Measurements from ENCODE around the gene EPB41L5. TPM values are rescaled to one million over a fixed set of nuclear protein-coding genes. Genes with fewer than 3 reads are reported as not detected.

Gene EPB41L5
- total RNA-seq: 10 to 100 TPM; 44.9 to 51.0 TPM
- polyA plus RNA-seq (2013, experiment 1 of 2): 30.2 TPM
- polyA plus RNA-seq (2013, experiment 2 of 2): 32.9 TPM
- long read RNA-seq, experiment 1, partial matches to known transcripts: 1 of 14 reads
- long read RNA-seq, experiment 1, other reads (novel, unspliced or antisense): 10 of 14 reads
- long read RNA-seq, experiment 2, full-length matches to known transcripts: 78 of 111 reads
- long read RNA-seq, experiment 2, partial matches to known transcripts: 25 of 111 reads
- long read RNA-seq, experiment 2, other reads (novel, unspliced or antisense): 8 of 111 reads
- long read RNA-seq, experiment 3, full-length matches to known transcripts: 159 of 177 reads
- long read RNA-seq, experiment 3, partial matches to known transcripts: 6 of 177 reads
- long read RNA-seq, experiment 3, other reads (novel, unspliced or antisense): 12 of 177 reads
- long read RNA-seq, experiment 4, transcript EPB41L5-202 (17 exons, 1,777 nt): major isoform, 50 of 62 reads
- long read RNA-seq, experiment 4, partial matches to known transcripts: 8 of 62 reads
- long read RNA-seq, experiment 4, other reads (novel, unspliced or antisense): 4 of 62 reads

- TF ChIP-seq, protein P1, sequence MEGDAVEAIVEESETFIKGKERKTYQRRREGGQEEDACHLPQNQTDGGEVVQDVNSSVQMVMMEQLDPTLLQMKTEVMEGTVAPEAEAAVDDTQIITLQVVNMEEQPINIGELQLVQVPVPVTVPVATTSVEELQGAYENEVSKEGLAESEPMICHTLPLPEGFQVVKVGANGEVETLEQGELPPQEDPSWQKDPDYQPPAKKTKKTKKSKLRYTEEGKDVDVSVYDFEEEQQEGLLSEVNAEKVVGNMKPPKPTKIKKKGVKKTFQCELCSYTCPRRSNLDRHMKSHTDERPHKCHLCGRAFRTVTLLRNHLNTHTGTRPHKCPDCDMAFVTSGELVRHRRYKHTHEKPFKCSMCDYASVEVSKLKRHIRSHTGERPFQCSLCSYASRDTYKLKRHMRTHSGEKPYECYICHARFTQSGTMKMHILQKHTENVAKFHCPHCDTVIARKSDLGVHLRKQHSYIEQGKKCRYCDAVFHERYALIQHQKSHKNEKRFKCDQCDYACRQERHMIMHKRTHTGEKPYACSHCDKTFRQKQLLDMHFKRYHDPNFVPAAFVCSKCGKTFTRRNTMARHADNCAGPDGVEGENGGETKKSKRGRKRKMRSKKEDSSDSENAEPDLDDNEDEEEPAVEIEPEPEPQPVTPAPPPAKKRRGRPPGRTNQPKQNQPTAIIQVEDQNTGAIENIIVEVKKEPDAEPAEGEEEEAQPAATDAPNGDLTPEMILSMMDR (conservative IDR thresholded peaks at IDR 0.05): no peak
- Histone ChIP-seq H3K4me3 (ENCODE audit: low read length) (peak within 1 kb of the TSS; percentile 98), H3K9ac (ENCODE audit: extremely low read depth, low read length, poor library complexity, severe bottlenecking) (peak within 1 kb of the TSS; percentile 91), H3K27me3 (ENCODE audit: control insufficient read depth, insufficient read depth, low read length, poor library complexity, severe bottlenecking) (peaks cover 7% of the 10 kb centered on the region), H3K36me3 (ENCODE audit: control insufficient read depth, insufficient read depth, low read length) (peaks cover 5% of the 10 kb centered on the region), H3K4me1 (ENCODE audit: control insufficient read depth, insufficient read depth, low read length) (no peaks in the 10 kb centered on the region), H3K9me3 (ENCODE audit: control insufficient read depth, low read length) (no peaks in the 10 kb centered on the region), H3K27ac (ENCODE audit: low read depth, low read length) (peak within 1 kb of the TSS; percentile 87)
- H3K9me3 Mint-ChIP-seq: peaks cover 4% of the 10 kb centered on the region
- 0% methylated on average over 23 to 104 of the region's 104 CpGs for WGBS, 2 experiments (ENCODE audit: insufficient coverage in 1 of 2, insufficient read length in 1 of 2)
- H3K4me1 Mint-ChIP-seq: peaks cover 12% of the 10 kb centered on the region
- peak within 1 kb of the TSS; percentile 84 for H3K4me3 Mint-ChIP-seq
- peaks cover 9% of the 10 kb centered on the region for H3K27me3 Mint-ChIP-seq (ENCODE audit: insufficient read depth)
- H3K36me3 Mint-ChIP-seq (ENCODE audit: low read depth): peaks cover 12% of the 10 kb centered on the region
- DNase-seq: peak; percentile 98
- H3K27ac Mint-ChIP-seq: peak within 1 kb of the TSS; percentile 97
Observed at GRCh38 chr2:120012771-120013596, at the start of gene EPB41L5. TSS of gene EPB41L5 (plus strand) at chr2:120013077. CDS start at chr2:120019085, 6,008 bp downstream.

GRCh38 chr2:119981896-119982295, 31.0 kb upstream of the EPB41L5 start:
- no peak overlapping the region for H3K4me3 Mint-ChIP-seq
- no peak overlapping the region for H3K4me3 ChIP-seq (ENCODE audit: low read length)
- no peaks in the 10 kb centered on the region for H3K9me3 ChIP-seq (ENCODE audit: control insufficient read depth, low read length)
- TF ChIP-seq, protein P1 (conservative IDR thresholded peaks at IDR 0.05): no peak
- peaks cover 12% of the 10 kb centered on the region for H3K36me3 ChIP-seq (ENCODE audit: control insufficient read depth, insufficient read depth, low read length)
- peaks cover under 1% of the 10 kb centered on the region for H3K36me3 Mint-ChIP-seq (ENCODE audit: low read depth)
- H3K27ac ChIP-seq (ENCODE audit: low read depth, low read length): no peak overlapping the region
- no peaks in the 10 kb centered on the region for H3K27me3 Mint-ChIP-seq (ENCODE audit: insufficient read depth)
- no peaks in the 10 kb centered on the region for H3K9me3 Mint-ChIP-seq
- H3K27ac Mint-ChIP-seq: no peak overlapping the region
- H3K4me1 ChIP-seq (ENCODE audit: control insufficient read depth, insufficient read depth, low read length): no peaks in the 10 kb centered on the region
- H3K4me1 Mint-ChIP-seq: no peaks in the 10 kb centered on the region
- no peak overlapping the region for H3K9ac ChIP-seq (ENCODE audit: extremely low read depth, low read length, poor library complexity, severe bottlenecking)
- no peak for DNase-seq
- no peaks in the 10 kb centered on the region for H3K27me3 ChIP-seq (ENCODE audit: control insufficient read depth, insufficient read depth, low read length, poor library complexity, severe bottlenecking)

- Histone ChIP-seq H3K4me1 (ENCODE audit: control insufficient read depth, insufficient read depth, low read length) (no peaks in the 10 kb centered on the region), H3K9me3 (ENCODE audit: control insufficient read depth, low read length) (no peaks in the 10 kb centered on the region), H3K4me3 (ENCODE audit: low read length) (no peak overlapping the region), H3K9ac (ENCODE audit: extremely low read depth, low read length, poor library complexity, severe bottlenecking) (no peak overlapping the region), H3K36me3 (ENCODE audit: control insufficient read depth, insufficient read depth, low read length) (peaks cover 6% of the 10 kb centered on the region), H3K27ac (ENCODE audit: low read depth, low read length) (no peak overlapping the region), H3K27me3 (ENCODE audit: control insufficient read depth, insufficient read depth, low read length, poor library complexity, severe bottlenecking) (no peaks in the 10 kb centered on the region)
- H3K4me3 Mint-ChIP-seq: no peak overlapping the region
- H3K27me3 Mint-ChIP-seq (ENCODE audit: insufficient read depth): no peaks in the 10 kb centered on the region
- H3K4me1 Mint-ChIP-seq: no peaks in the 10 kb centered on the region
- TF ChIP-seq, protein P1 (conservative IDR thresholded peaks at IDR 0.05): no peak
- no peak overlapping the region for H3K27ac Mint-ChIP-seq
- no peak for DNase-seq
- 67 to 95% methylated on average over 1 to 2 of the region's 2 CpGs for WGBS, 2 experiments (ENCODE audit: insufficient coverage in 1 of 2, insufficient read length in 1 of 2)
- H3K9me3 Mint-ChIP-seq: no peaks in the 10 kb centered on the region
- no peaks in the 10 kb centered on the region for H3K36me3 Mint-ChIP-seq (ENCODE audit: low read depth)
Observed at GRCh38 chr2:119982506-119982905, 30.4 kb upstream of the EPB41L5 start.

All from endodermal cell (in vitro differentiated cells).